ENCODE data around the gene TIGD6.

The TIGD6 gene

DNA sequence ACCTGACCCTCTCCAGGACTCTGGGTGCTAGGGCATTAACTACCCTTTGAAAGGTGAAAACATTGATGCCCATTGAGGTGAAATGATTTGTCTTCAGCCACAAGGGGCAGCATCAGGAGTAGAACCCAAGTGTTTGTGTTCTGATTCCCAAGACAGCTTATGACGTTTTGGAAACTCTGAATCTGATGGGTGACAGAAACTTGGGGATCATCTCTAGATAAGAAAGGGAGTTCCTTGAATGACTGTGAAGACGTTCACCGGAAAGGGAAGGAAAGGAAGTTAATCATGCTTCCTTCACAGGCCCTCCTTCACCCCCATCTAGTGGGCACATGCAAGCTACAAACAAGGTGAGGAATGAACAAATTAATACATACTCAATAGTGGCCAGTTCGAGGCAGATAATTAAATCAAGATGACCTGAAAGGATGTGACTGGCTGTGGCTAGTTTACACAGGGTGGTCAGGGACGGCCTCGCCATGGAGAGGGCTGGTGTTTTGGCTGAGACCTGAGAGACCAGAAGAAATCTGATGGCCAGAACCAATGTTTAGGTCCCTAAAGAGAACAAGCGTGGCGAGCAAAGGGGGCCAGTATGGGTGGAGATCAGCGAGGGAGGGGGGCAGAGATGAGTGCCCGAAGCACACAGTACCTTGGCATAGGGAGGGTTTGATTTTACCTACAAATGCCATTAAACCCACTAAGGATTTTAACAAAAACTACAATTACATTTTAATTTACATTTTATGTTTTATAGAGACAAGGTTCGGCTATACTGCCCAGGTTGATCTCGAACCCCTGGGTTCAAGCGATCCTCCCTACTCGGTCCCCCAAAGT, 40.8 kb downstream of the TIGD6 start:
- DNase-seq (ENCODE audit: low spot score) = peak; percentile 67
- TF ChIP-seq, protein P1, sequence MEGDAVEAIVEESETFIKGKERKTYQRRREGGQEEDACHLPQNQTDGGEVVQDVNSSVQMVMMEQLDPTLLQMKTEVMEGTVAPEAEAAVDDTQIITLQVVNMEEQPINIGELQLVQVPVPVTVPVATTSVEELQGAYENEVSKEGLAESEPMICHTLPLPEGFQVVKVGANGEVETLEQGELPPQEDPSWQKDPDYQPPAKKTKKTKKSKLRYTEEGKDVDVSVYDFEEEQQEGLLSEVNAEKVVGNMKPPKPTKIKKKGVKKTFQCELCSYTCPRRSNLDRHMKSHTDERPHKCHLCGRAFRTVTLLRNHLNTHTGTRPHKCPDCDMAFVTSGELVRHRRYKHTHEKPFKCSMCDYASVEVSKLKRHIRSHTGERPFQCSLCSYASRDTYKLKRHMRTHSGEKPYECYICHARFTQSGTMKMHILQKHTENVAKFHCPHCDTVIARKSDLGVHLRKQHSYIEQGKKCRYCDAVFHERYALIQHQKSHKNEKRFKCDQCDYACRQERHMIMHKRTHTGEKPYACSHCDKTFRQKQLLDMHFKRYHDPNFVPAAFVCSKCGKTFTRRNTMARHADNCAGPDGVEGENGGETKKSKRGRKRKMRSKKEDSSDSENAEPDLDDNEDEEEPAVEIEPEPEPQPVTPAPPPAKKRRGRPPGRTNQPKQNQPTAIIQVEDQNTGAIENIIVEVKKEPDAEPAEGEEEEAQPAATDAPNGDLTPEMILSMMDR (IDR thresholded peaks at IDR 0.05; ENCODE audit: borderline replicate concordance, control extremely low read depth, extremely low read depth, insufficient read depth, missing control alignments) = peak; percentile 30
- in situ Hi-C loops (cut with MboI; ENCODE audit: low sequenced_read_pairs, unreplicated experiment) = no loop called here

DNA sequence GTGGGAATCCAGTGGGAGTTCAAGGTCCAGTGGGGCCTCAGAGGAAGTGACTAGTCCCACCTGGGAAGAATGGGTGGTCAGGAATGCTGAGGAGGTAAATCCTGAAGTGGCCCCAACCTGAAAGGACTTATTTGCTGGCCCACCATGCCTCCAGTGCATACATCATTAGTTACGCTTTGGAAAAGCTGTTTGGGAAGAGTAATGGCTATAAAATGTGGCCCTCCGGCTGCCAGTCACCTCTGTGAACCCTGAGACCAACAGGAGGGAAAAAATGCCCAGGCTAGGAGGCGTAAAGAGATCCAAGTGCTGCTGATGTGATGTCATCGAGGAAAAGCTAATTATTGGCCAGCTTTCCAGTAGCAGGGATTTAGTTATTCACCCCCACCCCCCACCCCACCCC, 42.6 kb downstream of the TIGD6 start:
- DNase-seq (ENCODE audit: low spot score) = no peak
- TF ChIP-seq, protein P1 (IDR thresholded peaks at IDR 0.05; ENCODE audit: borderline replicate concordance, control extremely low read depth, extremely low read depth, insufficient read depth, missing control alignments) = no peak
- in situ Hi-C loops (cut with MboI; ENCODE audit: low sequenced_read_pairs, unreplicated experiment) = no loop called here

DNA sequence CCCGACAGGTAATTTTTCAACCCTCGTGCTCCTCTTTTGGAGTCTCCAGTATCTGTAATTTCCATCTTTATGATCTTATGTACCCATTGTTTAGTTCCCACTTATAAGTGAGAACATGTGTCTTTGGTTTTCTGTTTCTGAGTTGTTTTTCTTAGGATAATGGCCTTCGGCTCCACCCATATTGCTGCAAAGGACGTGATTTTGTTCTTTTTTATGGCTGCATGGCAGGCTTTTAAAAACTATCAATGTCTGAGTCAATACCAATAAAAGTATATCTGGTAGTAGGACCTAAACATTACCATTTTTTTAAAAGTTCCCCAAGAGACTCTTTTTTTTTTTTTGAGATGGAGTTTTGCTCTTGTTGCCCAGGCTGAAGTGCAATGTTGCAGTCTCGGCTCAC, 43.8 kb downstream of the TIGD6 start:
- TF ChIP-seq, protein P1 (IDR thresholded peaks at IDR 0.05; ENCODE audit: borderline replicate concordance, control extremely low read depth, extremely low read depth, insufficient read depth, missing control alignments) = no peak
- no peak for DNase-seq (ENCODE audit: low spot score)
- in situ Hi-C loops (cut with MboI; ENCODE audit: low sequenced_read_pairs, unreplicated experiment) = no loop called here

DNA sequence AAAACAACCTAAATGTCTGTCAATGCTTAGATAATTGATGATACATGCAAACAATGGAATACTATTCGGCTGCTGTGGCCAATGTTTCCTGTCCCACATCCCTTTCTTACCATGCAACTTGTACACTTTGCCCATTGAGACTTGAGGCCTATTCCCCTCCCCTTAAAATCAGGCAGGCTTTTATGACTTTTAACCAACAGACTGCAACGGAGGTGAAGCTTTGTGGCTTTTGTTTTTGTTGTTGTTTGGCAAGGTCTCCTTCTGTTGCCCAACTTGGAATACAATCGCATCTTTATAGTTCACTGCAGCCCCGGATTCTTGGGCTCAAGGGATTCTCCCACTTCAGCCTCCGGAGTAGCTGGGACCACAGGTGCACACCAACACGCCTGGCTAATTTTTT, 45.7 kb downstream of the TIGD6 start:
- no peak for DNase-seq (ENCODE audit: low spot score)
- in situ Hi-C loops (cut with MboI; ENCODE audit: low sequenced_read_pairs, unreplicated experiment) = no loop called here
- TF ChIP-seq, protein P1 (IDR thresholded peaks at IDR 0.05; ENCODE audit: borderline replicate concordance, control extremely low read depth, extremely low read depth, insufficient read depth, missing control alignments) = no peak

DNA sequence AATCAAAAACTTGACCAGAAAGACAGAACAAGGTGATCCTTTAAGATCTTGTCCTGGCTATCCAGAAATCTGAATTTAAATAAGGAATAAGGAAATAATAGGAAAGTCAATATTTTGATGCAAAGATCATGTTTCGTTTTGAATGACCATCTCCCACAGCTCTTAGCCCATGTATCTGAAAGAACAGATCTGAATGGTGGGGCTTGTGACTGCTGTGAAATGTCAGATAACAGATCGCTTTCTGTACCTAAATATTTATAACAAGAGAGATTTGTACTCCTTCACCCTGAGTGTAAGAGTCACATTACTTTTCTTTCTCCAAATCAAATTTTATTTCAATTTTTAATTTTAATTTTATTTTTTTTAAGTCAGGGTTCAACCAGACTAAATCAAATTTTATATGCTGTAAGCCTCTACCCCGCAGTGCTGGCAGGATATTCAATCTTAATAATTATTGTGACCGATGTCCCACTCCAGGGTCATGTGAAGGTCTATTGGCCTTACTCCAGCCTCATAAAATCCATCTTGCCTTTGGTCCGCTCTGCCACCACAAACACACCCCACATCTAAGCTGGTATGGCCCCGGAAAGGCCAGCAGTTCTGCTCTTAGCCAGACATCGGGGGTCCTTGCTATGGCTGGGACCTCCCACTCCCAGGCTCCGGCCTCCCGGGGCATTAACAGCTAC, 46.9 kb downstream of the TIGD6 start:
- in situ Hi-C loops (cut with MboI; ENCODE audit: low sequenced_read_pairs, unreplicated experiment) = no loop called here

DNA sequence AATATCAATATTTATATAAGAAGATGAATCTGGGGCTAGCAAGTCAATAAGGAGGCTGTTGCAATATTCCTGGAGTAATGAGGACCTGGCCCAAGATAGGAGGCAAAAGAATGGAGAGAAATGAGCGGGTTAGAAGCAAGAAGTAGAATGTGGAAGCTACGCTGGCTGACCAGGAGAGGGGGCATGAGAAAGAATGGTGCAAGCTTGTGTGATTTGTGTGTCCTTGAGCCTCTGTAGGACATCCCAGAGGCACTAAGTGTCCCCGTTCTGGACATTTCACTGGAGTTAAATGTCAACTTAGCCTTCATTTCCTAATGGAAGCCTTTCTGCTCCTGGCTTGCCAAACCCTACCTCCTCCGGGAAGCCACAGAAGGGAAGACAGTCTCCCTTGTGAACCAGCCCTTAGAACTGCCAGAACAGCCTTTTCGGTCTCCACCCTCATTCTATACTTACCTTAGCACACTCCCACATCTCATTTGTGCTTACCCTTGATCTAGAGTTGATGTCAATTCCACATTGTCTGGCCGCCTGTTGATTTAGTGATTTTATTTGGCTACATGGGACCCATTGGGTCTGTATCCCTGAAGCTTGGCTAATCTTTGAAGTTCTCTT, 49.2 kb downstream of the TIGD6 start:
- no peak for DNase-seq (ENCODE audit: low spot score)
- TF ChIP-seq, protein P1 (IDR thresholded peaks at IDR 0.05; ENCODE audit: borderline replicate concordance, control extremely low read depth, extremely low read depth, insufficient read depth, missing control alignments) = no peak
- in situ Hi-C loops (cut with MboI; ENCODE audit: low sequenced_read_pairs, unreplicated experiment) = no loop called here

More for the DNA sequence above, 46.9 kb downstream of the TIGD6 start:
- TF ChIP-seq, protein P1 (IDR thresholded peaks at IDR 0.05; ENCODE audit: borderline replicate concordance, control extremely low read depth, extremely low read depth, insufficient read depth, missing control alignments) = no peak
- DNase-seq (ENCODE audit: low spot score) = no peak

Data from GM13976 (cell line).